ENCODE data around the gene PHLDB1. TPM values are rescaled to one million over a fixed set of nuclear protein-coding genes. Genes with fewer than 3 reads are reported as not detected.
"Not testable (repeated sequence)": the region's sequence is repeated elsewhere in the genome, so short reads cannot be mapped to it uniquely, and the experiment has no call there.

The PHLDB1 gene
- total and polyA plus RNA-seq, 2 of the 8 experiments (the other 6 are each of a cell fraction or from before 2014, with no cell fraction given), result 53.9 to 74.8 TPM

DNA sequence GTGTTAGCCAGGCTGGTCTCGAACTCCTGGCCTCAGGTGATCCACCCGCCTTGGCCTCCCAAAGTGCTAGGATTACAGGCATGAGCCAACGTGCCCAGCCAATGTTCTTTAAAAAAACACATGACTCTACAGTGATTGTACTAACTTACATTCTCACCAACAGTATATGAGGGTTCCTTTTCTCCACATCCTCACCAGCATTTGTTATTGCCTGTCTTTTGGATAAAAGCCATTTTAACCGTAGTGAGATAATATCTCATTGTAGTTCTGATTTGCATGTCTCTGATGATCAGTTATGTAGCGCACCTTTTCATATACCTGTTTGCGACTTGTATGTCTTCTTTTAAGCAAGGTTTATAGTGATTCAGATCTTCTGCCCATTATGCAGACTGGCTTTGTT, 75.5 kb downstream of the PHLDB1 start:
- H3K9ac ChIP-seq (replicated peaks in 1 of 4; ENCODE audit: extremely low read depth in 1 of 4, low read depth in 3 of 4, low read length in 3 of 4); H3K27me3 ChIP-seq (replicated peaks in 1 of 4; ENCODE audit: control insufficient read depth in 3 of 4, extremely low read depth in 1 of 4, insufficient read depth in 3 of 4, low read length in 3 of 4); H3K4me1 ChIP-seq (replicated peaks in 1 of 4; ENCODE audit: control insufficient read depth in 3 of 4, insufficient read depth in 4 of 4, low read length in 3 of 4); H3K4me3 ChIP-seq (ENCODE audit: extremely low read depth in 1 of 4, insufficient read depth in 2 of 4, low read depth in 3 of 4, low read length in 4 of 4); H3K4me2 ChIP-seq (ENCODE audit: insufficient read depth in 1 of 2, low read depth in 2 of 2, low read length in 2 of 2); H2AFZ ChIP-seq (ENCODE audit: low read length); H3K18ac ChIP-seq (ENCODE audit: extremely low read depth, low read length); H4K8ac ChIP-seq (ENCODE audit: extremely low read depth, insufficient read depth, low read length); H3K27ac ChIP-seq (ENCODE audit: low read depth, low read length); DNase-seq (ENCODE audit: low read depth in 1 of 2, low spot score in 2 of 2); H3K79me1 ChIP-seq (ENCODE audit: low read depth, low read length); H4K91ac ChIP-seq (replicated peaks; ENCODE audit: insufficient read length, low read length); H3K56ac ChIP-seq (replicated peaks; ENCODE audit: insufficient read length, low read depth, low read length); H2BK5ac ChIP-seq (ENCODE audit: low read depth, low read length); H3K23ac ChIP-seq (ENCODE audit: insufficient read length); H2AK5ac ChIP-seq (ENCODE audit: low read depth, low read length); H2BK12ac ChIP-seq (ENCODE audit: low read depth, low read length); H4K5ac ChIP-seq (ENCODE audit: insufficient read length, low read depth, low read length); H3K23me2 ChIP-seq (ENCODE audit: low read depth, low read length); H2BK120ac ChIP-seq (replicated peaks; ENCODE audit: low read depth, low read length); H2BK20ac ChIP-seq (ENCODE audit: low read length); H3K79me2 ChIP-seq (ENCODE audit: control insufficient read depth in 1 of 2, insufficient read depth in 2 of 2, low read length in 2 of 2); FAIRE-seq; H2BK15ac ChIP-seq (ENCODE audit: low read length); H4K20me1 ChIP-seq (replicated peaks in 1 of 2; ENCODE audit: control insufficient read depth in 1 of 2, insufficient read depth in 2 of 2, low read length in 2 of 2); H3K36me3 ChIP-seq (ENCODE audit: control insufficient read depth in 2 of 4, insufficient read depth in 4 of 4, low read length in 3 of 4); CTCF ChIA-PET (ENCODE audit: partially characterized antibody); POLR2A ChIA-PET (ENCODE audit: partially characterized antibody); H3K4ac ChIP-seq (replicated peaks; ENCODE audit: insufficient read length, low read depth, low read length); H3K14ac ChIP-seq (ENCODE audit: insufficient read length); H3K9me3 ChIP-seq (ENCODE audit: insufficient read depth in 2 of 2, low read depth in 1 of 2, low read length in 1 of 2): not testable (repeated sequence)
- WGBS, 2 experiments (ENCODE audit: extremely low coverage in 1 of 2, insufficient coverage in 1 of 2, insufficient read length in 1 of 2, insufficient replicate concordance in 2 of 2, low coverage in 1 of 2, low lambda C conversion rate in 2 of 2, missing lambda C conversion rate in 1 of 2), result 91% methylated on average over 6 of the region's 6 CpGs; no CpG with 5 or more reads in 1 of the 2 experiments

Data from H1 (cell line).